ENCODE data around the gene BACH1. TPM values are rescaled to one million over a fixed set of nuclear protein-coding genes. Genes with fewer than 3 reads are reported as not detected.
"Not testable (repeated sequence)": the region's sequence is repeated elsewhere in the genome, so short reads cannot be mapped to it uniquely, and the experiment has no call there.

Gene BACH1
- 26.7 and 28.6 TPM in 2 replicates for total RNA-seq (2014; rRNA removed; shearing (Covaris generic))
- polyA plus RNA-seq (2015; cell fraction: cytosol; rRNA removed), result 7.3 and 11.7 TPM in 2 replicates
- polyA plus RNA-seq (2015; cell fraction: nucleus; rRNA removed), result 8.9 and 20.6 TPM in 2 replicates

DNA sequence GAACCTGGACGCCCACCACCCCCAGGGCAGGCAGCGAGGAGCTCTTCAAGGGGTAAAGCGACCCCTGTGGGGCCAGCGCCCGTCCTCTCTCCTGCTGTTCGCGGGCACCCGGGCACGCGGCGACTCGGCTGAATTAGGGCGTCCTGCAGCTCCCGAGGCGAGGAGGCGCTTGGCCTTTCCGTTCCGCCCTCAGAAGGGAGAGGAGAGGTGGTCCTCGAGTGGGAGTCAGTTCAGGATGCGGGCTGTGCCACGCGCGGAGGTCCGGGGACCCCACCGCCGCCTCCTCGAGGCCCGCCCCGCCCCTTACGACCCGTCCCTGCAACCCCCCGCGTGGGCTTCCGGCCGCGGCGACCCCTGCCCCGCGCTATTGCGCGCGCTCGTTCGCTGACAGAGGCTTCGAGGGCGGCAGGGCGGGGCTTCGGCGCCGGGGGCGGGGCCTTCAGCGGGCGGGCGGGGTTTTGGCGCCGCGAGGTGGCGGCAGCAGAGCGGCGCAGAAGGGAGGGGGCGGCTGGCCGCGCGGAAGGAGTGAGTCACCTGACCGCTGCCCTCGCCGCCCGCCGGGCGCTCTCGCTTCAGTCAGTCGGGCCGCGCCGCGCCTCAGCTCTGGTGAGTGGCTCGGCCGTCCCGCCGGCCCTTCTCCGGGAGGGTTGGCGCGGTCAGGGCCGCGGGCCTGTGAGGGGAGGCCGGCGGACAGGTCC lies at the start of gene BACH1:
Gene BACH1 (plus strand): TSS at position 575 of the 698 bp plus-strand sequence. CDS start 22,359 bp downstream, outside the sequence.
- DNase-seq (ENCODE audit: low read depth, low spot score), result peak; percentile 75
- in situ Hi-C loops (cut with HindIII; ENCODE audit: low pct_unique_long_range_greater_than_20kb, low sequenced_read_pairs), result no loop called here

DNA sequence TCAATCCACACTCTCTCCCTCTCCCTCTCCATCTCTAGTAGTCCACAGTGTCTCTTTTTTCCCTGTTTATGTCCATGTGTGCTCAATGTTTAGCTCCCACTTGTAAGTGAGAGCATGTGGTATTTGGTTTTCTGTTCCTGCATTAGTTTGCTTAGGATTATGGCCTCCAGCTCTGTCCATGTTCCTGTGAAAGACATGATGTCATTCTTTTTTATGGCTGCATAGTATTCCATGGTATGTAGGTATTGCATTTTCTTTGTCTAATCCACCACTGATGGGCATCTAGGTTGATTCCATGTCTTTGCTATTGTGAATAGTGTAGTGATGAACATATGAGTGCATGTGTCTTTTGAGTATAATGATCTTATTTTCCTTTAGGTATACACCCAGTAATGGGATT lies 49.4 kb upstream of the BACH1 start:
- DNase-seq (ENCODE audit: low read depth, low spot score); in situ Hi-C loops (cut with HindIII; ENCODE audit: low pct_unique_long_range_greater_than_20kb, low sequenced_read_pairs): not testable (repeated sequence)

DNA sequence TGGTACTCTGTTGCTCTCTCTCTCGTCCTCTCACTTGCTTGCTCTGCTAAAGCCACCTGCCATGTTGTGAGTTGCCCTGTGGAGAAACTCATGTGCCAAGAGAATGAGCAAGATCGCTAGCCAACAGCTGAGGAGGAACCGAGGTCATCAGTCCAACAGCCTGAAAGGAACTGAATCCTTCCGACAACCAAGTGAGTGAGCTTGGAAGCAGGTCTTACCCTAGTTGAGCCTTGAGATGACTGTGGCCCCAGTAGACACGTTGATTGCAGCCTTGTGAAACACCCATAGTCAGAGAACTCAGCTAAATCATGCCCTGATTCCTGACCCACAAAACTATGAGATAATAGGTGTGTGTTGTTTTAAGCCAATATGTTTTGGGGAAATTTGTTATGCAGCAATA lies 48.1 kb upstream of the BACH1 start:
- no peak for DNase-seq (ENCODE audit: low read depth, low spot score)
- in situ Hi-C loops (cut with HindIII; ENCODE audit: low pct_unique_long_range_greater_than_20kb, low sequenced_read_pairs), result no loop called here

DNA sequence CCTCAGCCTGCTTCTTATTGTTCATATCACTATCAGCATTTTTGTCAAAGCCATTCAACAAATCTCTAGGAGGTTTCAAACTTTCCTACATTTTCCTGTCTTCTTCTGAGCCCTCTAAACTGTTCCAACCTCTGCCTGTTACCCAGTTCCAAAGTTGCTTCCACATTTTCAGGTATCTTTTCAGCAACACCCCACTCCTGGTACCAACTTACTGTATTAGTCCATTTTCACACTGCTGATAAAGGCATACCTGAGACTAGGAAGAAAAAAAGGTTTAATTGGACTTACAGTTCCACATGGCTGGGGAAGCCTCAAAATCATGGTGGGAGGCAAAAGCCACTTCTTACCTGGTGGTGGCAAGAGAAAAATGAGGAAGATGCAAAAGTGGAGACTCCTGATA lies 44.9 kb upstream of the BACH1 start:
- DNase-seq (ENCODE audit: low read depth, low spot score); in situ Hi-C loops (cut with HindIII; ENCODE audit: low pct_unique_long_range_greater_than_20kb, low sequenced_read_pairs): not testable (repeated sequence)

- in situ Hi-C loops (cut with HindIII; ENCODE audit: low pct_unique_long_range_greater_than_20kb, low sequenced_read_pairs), result no loop called here
Observed at GRCh38 chr21:29254550-29254949, 44.2 kb upstream of the BACH1 start.

DNA sequence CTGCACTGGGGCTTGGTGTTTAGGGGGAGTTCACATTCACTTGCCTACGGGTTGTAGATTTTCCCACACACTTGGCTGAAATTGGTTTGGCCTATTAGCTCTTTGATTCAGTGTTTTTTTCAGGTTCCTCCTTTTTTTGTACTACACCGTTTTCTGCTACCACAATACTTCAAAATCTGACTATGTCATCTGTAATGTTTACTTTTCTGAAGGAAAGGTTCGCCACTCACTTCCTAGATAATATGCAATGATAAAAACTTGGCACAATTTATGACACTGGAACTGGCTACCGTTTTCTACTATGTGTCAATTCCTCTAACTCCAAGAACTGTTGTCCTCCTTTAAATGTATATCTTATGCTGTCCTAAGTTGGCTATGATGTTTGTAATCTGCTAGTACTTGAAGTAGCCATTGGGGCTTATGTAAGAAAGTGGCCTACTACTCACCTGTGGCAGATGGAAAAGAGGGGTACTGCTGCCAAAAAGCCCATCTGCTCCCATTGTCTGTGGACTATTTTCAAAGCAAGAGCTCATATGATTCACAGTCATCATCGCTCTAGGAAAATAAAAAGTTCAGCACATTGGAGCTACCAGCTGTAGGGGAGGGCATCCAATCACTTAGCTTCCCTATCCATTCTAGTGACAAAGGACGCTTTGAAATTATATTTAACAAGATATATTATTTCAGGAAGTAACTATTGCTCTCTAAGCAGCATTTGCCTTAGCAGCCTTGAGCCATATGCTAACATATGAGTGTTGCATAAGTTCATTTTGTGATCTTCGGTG lies 42.4 kb upstream of the BACH1 start:
- in situ Hi-C loops (cut with HindIII; ENCODE audit: low pct_unique_long_range_greater_than_20kb, low sequenced_read_pairs), result no loop called here
- DNase-seq (ENCODE audit: low read depth, low spot score), result no peak

More at GRCh38 chr21:29254550-29254949, 44.2 kb upstream of the BACH1 start:
- no peak for DNase-seq (ENCODE audit: low read depth, low spot score)

- in situ Hi-C loops (cut with HindIII; ENCODE audit: low pct_unique_long_range_greater_than_20kb, low sequenced_read_pairs), result no loop called here
Observed at GRCh38 chr21:29257701-29258100, 41.0 kb upstream of the BACH1 start.

DNA sequence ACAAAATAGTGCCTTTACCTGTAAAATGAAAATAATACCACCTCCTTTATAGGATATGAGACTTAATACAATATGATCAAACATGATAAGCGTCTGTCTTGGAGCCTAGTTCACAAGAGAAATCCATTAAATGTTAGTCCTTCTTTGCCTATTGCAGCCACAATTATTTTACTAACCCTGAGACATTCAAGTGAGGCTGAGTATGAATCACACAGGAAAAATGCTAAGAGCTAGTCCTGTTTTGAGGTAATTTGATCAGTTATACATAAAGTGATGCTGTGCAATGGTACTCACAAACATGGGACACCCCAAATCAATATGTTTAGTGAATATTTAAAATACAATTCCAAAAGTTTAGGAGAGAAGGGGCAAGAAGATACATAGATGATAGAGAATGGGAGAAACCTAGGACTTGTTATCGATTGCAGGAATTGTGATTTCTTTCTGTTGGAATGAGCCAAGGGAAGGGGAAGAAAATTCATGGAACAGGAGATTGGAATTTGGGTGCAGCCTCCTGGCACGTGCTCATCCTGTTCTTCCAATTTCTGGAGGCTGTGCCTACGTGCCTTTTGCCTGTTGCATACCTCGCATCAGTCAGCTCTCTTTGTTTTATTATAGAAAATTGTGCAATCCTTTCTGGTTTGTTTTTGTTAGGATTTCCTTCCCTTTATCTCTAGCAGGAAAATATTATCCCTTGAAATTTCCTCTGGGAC lies 39.9 kb upstream of the BACH1 start:
- no peak for DNase-seq (ENCODE audit: low read depth, low spot score)
- in situ Hi-C loops (cut with HindIII; ENCODE audit: low pct_unique_long_range_greater_than_20kb, low sequenced_read_pairs), result no loop called here

More at GRCh38 chr21:29257701-29258100, 41.0 kb upstream of the BACH1 start:
- DNase-seq (ENCODE audit: low read depth, low spot score), result no peak

GRCh38 chr21:29260461-29260860 lies 38.3 kb upstream of the BACH1 start:
- DNase-seq (ENCODE audit: low read depth, low spot score), result no peak
- in situ Hi-C loops (cut with HindIII; ENCODE audit: low pct_unique_long_range_greater_than_20kb, low sequenced_read_pairs), result no loop called here

DNA sequence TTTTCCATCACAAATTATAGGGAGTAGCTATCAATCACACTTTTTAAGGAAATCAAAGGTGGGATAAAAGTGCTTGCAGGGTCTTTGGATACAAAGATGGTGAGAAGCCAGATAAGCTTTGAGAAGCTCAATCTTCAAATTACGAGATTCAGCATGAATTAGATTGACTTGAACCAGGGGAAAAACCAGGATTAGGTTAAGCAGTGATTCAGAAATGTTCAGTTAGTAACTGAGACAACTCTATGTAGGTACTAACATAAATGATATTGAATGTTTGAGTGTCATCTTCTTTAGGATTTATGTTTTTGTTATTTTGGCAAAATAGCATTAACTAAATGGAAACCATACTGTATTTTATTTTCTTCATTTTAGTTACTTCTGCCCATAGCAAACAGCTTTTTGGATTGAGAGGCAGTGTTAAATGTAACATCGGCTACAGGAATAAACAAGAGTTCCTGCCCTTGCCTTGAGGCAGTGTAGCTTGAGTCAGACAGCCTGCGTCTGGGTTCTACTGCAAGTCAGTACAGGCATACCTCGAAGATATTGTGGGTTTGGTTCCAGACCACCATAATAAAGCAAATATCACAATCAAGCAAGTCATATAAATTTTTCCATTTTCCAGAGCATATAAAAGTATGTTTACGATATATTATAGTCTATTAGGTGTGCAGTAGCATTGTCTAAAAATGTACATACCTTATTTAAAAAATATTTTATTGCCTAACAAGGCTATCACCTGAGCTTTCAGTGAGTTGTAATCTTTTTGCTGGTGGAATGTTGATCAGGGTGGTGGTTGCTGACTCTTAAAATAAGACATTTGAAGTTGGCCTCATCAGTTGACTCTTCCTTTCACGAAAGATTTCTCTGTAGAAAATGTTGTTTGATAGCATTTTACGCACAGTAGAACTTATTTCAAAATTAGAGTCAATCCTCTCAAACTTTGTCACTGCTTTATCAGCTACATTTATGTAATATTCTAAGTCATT lies 36.9 kb upstream of the BACH1 start:
- in situ Hi-C loops (cut with HindIII; ENCODE audit: low pct_unique_long_range_greater_than_20kb, low sequenced_read_pairs), result no loop called here
- DNase-seq (ENCODE audit: low read depth, low spot score), result no peak

DNA sequence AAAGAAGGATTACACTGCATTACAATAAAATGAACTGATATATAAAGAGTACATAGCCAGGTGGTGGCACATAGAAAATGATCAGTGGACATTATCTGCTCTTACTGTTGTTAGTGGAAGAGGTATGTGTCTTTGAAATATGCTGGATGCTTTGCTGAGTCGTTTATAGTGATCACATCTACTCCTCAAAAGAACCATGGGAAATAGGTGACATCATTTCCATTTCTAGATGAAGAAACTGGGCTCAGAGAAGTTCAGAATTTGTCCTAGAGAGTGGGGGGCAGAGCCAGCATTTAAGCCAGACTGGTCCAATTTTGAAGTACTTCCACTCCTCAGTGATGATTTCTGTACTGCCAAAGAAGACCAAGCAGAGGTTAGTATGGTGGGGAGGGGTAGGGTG lies 34.0 kb upstream of the BACH1 start:
- DNase-seq (ENCODE audit: low read depth, low spot score), result no peak
- in situ Hi-C loops (cut with HindIII; ENCODE audit: low pct_unique_long_range_greater_than_20kb, low sequenced_read_pairs), result no loop called here

GRCh38 chr21:29265690-29266479 lies 32.8 kb upstream of the BACH1 start:
- in situ Hi-C loops (cut with HindIII; ENCODE audit: low pct_unique_long_range_greater_than_20kb, low sequenced_read_pairs), result no loop called here
- no peak for DNase-seq (ENCODE audit: low read depth, low spot score)

DNA sequence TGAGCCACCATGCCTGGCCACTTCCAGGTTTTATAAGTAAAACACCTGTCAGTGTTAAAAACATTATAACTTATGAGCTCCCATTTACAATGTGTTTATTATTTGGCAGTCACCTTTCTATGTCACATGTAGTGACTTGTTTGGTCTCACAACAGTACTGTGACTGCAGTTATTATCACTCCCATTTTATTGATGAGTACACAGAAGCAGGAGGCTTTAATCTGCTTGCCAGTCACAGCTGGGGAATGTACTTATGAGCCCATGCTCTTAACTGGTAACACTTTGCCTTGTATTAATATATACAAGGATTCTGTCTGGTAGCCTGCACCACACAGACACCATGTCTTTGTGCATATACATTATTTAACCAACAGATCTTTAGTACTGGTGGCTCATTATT lies 31.1 kb upstream of the BACH1 start:
- in situ Hi-C loops (cut with HindIII; ENCODE audit: low pct_unique_long_range_greater_than_20kb, low sequenced_read_pairs), result no loop called here
- DNase-seq (ENCODE audit: low read depth, low spot score), result no peak

- no peak for DNase-seq (ENCODE audit: low read depth, low spot score)
- in situ Hi-C loops (cut with HindIII; ENCODE audit: low pct_unique_long_range_greater_than_20kb, low sequenced_read_pairs), result no loop called here
Observed at GRCh38 chr21:29271927-29272333, 26.8 kb upstream of the BACH1 start.

GRCh38 chr21:29277442-29277841 lies 21.3 kb upstream of the BACH1 start:
- no peak for DNase-seq (ENCODE audit: low read depth, low spot score)
- in situ Hi-C loops (cut with HindIII; ENCODE audit: low pct_unique_long_range_greater_than_20kb, low sequenced_read_pairs), result no loop called here

DNA sequence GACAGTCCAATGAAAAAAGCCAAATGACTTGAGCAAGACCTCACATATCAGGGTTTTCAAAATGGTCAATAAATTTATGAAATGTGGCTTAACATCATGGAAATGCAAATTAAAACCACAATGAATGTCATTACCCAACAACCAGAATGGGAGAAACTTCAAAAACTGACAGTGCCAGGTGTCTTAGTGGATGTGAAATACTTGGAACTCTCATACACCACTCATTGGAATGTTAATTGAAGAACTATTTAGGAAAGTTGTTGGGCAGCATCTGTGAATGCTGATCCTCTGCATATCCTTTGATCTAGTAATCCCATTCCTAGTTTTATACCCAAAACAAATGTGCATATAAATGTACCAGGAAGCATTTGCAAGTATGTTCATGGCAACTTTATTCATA lies 19.2 kb upstream of the BACH1 start:
- in situ Hi-C loops (cut with HindIII; ENCODE audit: low pct_unique_long_range_greater_than_20kb, low sequenced_read_pairs), result no loop called here
- no peak for DNase-seq (ENCODE audit: low read depth, low spot score)
